Activated naive CD4-positive, alpha-beta T cell treated with anti-CD3 and anti-CD28 coated beads, Interleukin-2, amount 50 U/mL, for 72 hours (primary cell): Measurements from ENCODE around the gene NTN5. TPM values are rescaled to one million over a fixed set of nuclear protein-coding genes. Genes with fewer than 3 reads are reported as not detected.
A peak's percentile ranks its signal among the peaks of the same experiment; 100 is the strongest.
"Not testable (repeated sequence)": the region's sequence is repeated elsewhere in the genome, so short reads cannot be mapped to it uniquely, and the experiment has no call there.

Source experiments
- ATAC-seq, 2 donors: fragments of 150-1000 bp; cut with Tn5 transposase; 2 replicates each; pipeline ENCODE4 v1.10.0; 2021; ENCODE audit warnings: mild to moderate bottlenecking in 2 of 2, moderate library complexity in 2 of 2
- DNase-seq, 2 donors: peaks; one replicate each; pipeline ENCODE4 v3.0.0; 2021 to 2022; ENCODE audit warnings: low spot score in 2 of 2
- H3K27ac Mint-ChIP-seq, 2 donors: one replicate each; pipeline ENCODE4 v1.8.0; 2022; ENCODE audit warnings: mild to moderate bottlenecking in 2 of 2, mixed read lengths in 2 of 2
- H3K36me3 Mint-ChIP-seq, 2 donors: one replicate each; pipeline ENCODE4 v1.8.0; 2022; ENCODE audit warnings: mixed read lengths in 2 of 2
- H3K9me3 Mint-ChIP-seq, 2 donors: one replicate each; pipeline ENCODE4 v1.8.0; 2022; ENCODE audit warnings: mixed read lengths in 2 of 2
- total RNA-seq, 2 donors: library from RNA; stranded (reverse); gene quantifications; one replicate each; pipeline ENCODE4 v1.2.3, GENCODE V29; 2022

NTN5 gene
- total RNA-seq, 2 donors from 2014 or later: 1.6 to 2.5 TPM

GRCh38 chr19:48641850-48642249 lies 31.0 kb downstream of the NTN5 start:
- Mint-ChIP-seq H3K9me3 (peaks cover 0 to 11% of the 10 kb centered on the region in 2 donors), H3K27ac (no peak overlapping the region), H3K36me3 (peaks cover 0 to 16% of the 10 kb centered on the region in 2 donors)
- no peak for ATAC-seq
- DNase-seq: no peak

DNA sequence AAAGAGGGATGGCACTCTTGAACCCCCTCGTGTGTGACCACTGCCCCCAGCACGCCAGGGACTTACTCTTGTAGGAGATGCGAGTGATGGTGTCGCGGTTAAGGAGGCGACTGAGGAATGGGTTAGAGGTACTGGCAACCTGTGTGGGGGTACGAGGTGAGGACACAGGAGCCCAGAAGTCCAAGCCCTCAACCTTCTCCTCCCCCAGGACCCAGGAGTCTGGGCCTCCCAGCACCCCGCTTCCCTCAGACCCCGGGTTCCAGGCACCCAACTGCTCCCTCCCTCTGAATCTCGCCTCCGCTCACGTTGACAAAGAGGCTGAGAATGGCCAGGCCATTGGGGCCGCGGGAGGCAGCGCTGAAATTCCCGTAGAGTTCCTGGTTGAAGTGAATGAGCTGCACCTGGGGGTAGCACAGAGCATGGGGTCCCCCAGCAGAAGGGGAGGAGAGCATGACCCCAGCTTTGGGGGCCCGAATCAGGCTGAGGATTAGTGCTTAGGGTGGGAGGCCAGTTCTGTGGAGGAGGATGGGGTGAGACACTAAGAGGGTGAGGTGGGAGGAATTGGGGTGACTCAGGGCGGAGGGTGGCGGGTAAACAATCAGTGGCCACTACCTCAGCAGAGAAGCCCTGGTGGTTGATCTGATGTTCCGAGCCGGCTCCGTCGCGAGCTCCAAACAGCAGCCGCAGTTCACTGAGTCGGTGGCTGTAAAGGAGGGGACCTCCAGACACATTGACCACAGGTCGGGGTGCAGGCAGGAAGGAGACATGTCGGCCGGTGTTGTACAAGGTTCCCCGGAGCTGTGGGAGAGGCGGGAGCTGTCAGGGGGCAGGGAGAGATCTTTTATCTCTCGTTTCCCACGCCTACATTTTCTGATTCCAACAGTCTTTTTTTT lies 33.1 kb downstream of the NTN5 start:
- H3K27ac Mint-ChIP-seq: no peak overlapping the region
- ATAC-seq (no peak), DNase-seq (no peak)
- peaks cover 0 to 16% of the 10 kb centered on the region in 2 donors for H3K36me3 Mint-ChIP-seq
- H3K9me3 Mint-ChIP-seq: peaks cover 0 to 11% of the 10 kb centered on the region in 2 donors

GRCh38 chr19:48638831-48639381 lies 33.9 kb downstream of the NTN5 start:
- no peak for ATAC-seq
- H3K9me3 Mint-ChIP-seq: peaks cover 0 to 11% of the 10 kb centered on the region in 2 donors
- peaks cover 0 to 16% of the 10 kb centered on the region in 2 donors for H3K36me3 Mint-ChIP-seq
- peak overlapping the region; percentile 11 to 91 for H3K27ac Mint-ChIP-seq
- no peak for DNase-seq

DNA sequence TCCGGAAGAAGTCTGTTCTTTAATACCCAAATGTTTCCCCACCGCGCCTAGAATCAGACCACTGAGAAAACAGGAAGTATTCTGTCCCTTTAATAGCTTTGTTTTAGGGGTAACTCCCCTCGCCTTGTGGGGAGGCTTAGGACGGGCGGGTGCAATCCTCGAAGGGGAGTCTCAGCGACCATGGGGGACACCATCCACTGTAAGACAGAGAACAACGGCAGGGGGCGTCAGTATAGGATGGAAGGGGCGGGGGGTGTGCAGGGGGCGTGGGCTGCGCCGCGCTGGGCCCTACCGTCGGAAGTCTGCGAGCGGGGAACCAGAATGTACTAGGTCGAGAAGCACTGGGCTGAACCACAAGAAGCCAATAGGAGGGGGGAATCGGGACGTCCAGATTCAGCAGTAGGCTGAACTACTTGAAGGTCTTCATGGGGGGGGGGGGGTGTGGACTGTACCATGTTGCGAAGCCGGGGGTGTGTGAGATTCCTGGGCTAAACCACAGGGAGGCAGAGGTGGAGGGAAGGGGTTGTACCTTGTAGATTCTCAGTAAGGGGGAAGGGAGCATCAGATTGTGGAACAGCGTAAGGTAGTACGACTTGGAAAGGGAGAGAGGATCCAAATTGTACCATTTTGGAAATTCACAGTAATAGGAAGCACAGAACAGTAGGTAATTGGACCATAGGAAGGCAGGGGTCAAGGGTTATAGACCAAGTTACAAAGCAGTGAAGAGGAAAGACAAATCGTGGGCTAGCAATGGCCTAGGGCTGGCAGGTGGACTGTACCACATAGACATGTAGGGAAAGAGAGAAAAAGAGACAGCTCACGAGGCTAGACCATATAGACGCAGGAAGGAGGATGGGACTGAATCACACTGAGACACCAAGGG lies 34.6 kb downstream of the NTN5 start:
- Mint-ChIP-seq H3K27ac (peak overlapping the region; percentile 91 to 100), H3K36me3 (peaks cover 0 to 16% of the 10 kb centered on the region in 2 donors), H3K9me3 (peaks cover 0 to 11% of the 10 kb centered on the region in 2 donors)
- ATAC-seq (peak; percentile 21 to 25), DNase-seq (peak; percentile 64 to 66)

GRCh38 chr19:48637449-48637947 lies 35.3 kb downstream of the NTN5 start:
- peak overlapping the region; percentile 91 to 100 for H3K27ac Mint-ChIP-seq
- ATAC-seq: peak; percentile 52 to 85
- peaks cover 0 to 16% of the 10 kb centered on the region in 2 donors for H3K36me3 Mint-ChIP-seq
- peak; percentile 88 to 97 for DNase-seq
- peaks cover 0 to 11% of the 10 kb centered on the region in 2 donors for H3K9me3 Mint-ChIP-seq

DNA sequence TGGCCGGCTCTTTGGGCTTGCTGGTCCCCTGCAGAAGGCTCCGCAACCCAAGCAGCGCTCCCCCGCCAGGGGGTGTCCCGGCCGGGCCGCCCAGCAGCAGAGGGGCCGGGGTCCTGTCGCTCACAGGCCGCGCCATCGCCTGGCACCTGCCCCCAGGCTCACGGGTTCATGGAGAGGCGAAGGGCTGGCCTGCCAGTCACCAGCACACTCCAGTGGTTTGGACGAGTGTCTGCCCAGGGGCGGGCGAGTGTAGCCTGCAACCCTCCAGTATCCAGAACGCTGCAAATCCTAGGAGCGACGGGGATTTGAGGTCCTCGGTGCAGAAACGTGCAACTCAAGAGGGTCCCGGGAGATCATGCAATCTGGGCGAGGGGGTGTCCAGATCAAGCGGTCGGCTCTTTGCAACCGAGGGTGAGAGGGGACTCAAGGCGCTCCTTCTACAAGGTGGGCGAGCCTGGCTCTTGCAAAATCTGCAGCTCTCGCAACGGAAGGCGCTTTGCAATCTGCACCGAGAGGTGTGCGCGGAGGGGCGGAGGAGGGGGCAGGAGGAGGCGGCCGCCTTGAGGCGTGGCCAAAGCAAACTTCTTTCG lies 35.9 kb downstream of the NTN5 start, which contains the start of gene DBP:
Gene DBP, minus strand, starts transcription at position 521 of the 590 bp plus-strand sequence. Its CDS starts 385 bp downstream, at position 136.
- DNase-seq (peak in 1 of 2 donors; percentile 69), ATAC-seq (peak in 1 of 2 donors; percentile 3)
- Mint-ChIP-seq H3K36me3 (peaks cover 0 to 16% of the 10 kb centered on the region in 2 donors), H3K9me3 (peaks cover 0 to 11% of the 10 kb centered on the region in 2 donors), H3K27ac (peak within 1 kb of the TSS; percentile 91 to 100)

GRCh38 chr19:48635966-48636858 lies 36.6 kb downstream of the NTN5 start:
- H3K9me3 Mint-ChIP-seq: peaks cover 0 to 11% of the 10 kb centered on the region in 2 donors
- peaks cover 0 to 16% of the 10 kb centered on the region in 2 donors for H3K36me3 Mint-ChIP-seq
- peak overlapping the region; percentile 18 to 71 for H3K27ac Mint-ChIP-seq
- ATAC-seq (no peak), DNase-seq (no peak)

DNA sequence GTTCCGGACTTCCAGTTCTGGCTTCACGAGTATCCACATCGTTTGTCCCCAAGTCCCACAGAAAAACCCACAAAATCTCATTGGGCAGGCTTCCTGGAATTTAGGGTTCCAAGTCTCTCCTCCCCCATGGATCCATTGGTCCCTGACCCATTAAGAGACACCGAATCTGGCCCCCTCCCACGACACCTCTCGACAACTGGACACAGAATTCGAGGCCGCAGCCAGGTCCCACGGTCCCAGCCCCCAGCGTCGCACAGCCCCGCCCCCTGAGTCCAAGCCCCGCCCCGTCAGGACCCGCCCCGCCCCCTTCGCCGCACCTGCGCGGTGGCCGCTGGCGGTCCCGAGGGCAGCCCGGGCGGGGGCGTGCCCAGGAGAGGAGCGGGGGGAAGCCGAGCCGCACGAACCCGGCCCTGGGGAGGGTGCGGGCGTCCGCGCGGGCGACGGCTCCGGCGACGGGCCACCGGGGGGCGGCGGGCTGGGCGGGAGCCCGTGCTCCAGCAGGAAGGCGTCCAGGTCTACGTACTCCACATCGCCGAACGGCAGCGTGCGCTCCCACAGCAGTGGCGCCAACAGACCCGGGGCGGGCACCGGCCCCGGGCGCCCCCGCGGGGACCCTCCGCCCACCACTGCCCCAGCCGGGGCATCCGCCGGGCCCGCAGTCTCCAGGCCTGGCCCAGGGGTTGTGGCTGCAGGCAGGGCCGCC lies 37.4 kb downstream of the NTN5 start:
- DNase-seq: peak; percentile 80 to 81
- H3K9me3 Mint-ChIP-seq: peaks cover 0 to 11% of the 10 kb centered on the region in 2 donors
- ATAC-seq: peak; percentile 25 to 30

GRCh38 chr19:48634424-48635262 lies 38.2 kb downstream of the NTN5 start:
- H3K36me3 Mint-ChIP-seq: peaks cover under 1 to 22% of the 10 kb centered on the region in 2 donors

More for the DNA sequence above, 37.4 kb downstream of the NTN5 start:
- Mint-ChIP-seq H3K36me3 (peaks cover 0 to 17% of the 10 kb centered on the region in 2 donors), H3K27ac (peak overlapping the region; percentile 72 to 93)

GRCh38 chr19:48634036-48634342 lies 38.8 kb downstream of the NTN5 start:
- peak overlapping the region; percentile 72 to 93 for H3K27ac Mint-ChIP-seq
- DNase-seq: no peak
- no peak for ATAC-seq
- peaks cover 0 to 11% of the 10 kb centered on the region in 2 donors for H3K9me3 Mint-ChIP-seq
- H3K36me3 Mint-ChIP-seq: peaks cover 4 to 22% of the 10 kb centered on the region in 2 donors

More at GRCh38 chr19:48634424-48635262, 38.2 kb downstream of the NTN5 start:
- ATAC-seq (peak; percentile 47 to 67), DNase-seq (peak; percentile 92 to 93)
- Mint-ChIP-seq H3K9me3 (peaks cover 0 to 11% of the 10 kb centered on the region in 2 donors), H3K27ac (peak overlapping the region; percentile 72 to 93)

DNA sequence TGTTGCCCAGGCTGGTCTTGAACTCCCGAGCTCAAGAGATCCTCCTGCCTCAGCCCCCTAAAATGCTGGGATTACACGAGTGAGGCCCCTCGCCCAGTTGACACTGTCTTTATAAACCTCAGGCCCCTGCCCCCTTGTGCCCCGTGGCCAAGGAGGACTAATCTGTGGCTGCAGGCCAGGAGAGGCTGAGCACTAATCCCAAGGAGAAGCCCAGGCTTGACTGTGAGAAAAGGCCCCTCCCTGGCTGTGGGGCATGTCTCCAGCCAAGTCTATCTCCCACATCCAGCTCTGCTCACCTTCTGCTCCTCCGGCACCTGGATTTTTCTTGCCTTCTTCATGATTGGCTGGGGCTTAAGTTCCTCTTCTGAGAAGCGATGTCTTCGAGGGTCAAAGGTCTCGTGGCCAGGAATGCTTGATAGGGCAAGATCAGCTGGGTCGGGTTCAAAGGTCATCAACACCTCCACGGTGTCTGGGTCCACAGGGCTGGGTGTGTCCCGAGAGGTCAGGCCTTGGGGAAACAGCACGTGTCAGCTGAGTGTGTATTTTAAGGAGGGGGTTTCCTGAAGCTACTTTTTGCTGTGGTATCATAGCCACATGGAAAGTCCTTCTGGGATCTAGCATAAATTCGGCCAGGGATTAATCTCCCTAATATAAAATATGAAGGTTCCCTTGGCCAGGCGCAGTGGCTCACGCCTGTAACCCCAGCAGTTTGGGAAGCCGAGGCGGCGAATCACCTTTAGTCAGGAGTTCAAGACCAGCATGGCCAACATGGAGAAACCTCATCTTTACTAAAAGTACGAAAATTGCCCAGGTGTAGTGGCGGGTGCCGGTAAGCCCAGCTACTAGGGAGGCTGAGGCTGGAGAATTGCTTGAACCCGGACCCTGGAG lies 39.4 kb downstream of the NTN5 start:
- H3K27ac Mint-ChIP-seq: peak overlapping the region in 1 of 2 donors; percentile 93
- ATAC-seq (no peak), DNase-seq (no peak)
- peaks cover 4 to 16% of the 10 kb centered on the region in 2 donors for H3K36me3 Mint-ChIP-seq
- H3K9me3 Mint-ChIP-seq: peaks cover 0 to 7% of the 10 kb centered on the region in 2 donors

DNA sequence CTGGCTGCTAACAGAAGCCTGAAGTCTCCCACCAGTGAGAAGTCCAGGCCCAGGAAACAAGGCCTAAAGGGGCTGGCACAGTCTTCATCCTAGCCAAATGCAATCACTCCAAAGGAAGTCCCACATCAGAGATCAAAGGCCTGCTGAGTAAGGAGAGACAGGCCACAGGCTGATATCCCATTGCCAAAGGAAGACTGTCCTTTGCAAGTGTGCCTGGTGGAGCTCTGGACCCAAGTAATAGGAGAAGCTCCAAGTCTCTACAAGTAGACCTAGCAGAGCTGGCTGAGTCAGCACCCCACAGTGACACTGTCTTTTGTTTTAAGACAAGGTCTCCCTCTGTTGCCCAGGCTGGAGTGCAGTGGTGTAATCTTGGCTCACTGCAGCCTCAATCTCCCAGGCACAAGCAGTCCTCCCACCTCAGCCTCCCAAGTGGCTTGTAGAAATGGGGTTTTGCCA lies 40.1 kb downstream of the NTN5 start:
- ATAC-seq (no peak), DNase-seq (no peak)
- peak overlapping the region; percentile 55 to 93 for H3K27ac Mint-ChIP-seq
- H3K36me3 Mint-ChIP-seq: peaks cover 4 to 9% of the 10 kb centered on the region in 2 donors
- H3K9me3 Mint-ChIP-seq: peaks cover 0 to 3% of the 10 kb centered on the region in 2 donors

- H3K27ac Mint-ChIP-seq: peak overlapping the region; percentile 55 to 93
- not testable (repeated sequence) for H3K36me3 Mint-ChIP-seq, ATAC-seq, H3K9me3 Mint-ChIP-seq, DNase-seq
Observed at GRCh38 chr19:48632286-48632685, 40.5 kb downstream of the NTN5 start.
